IMR-90 (cell line): Measurements from ENCODE around the gene PEX14. TPM values are rescaled to one million over a fixed set of nuclear protein-coding genes. Genes with fewer than 3 reads are reported as not detected.

Experiments used
- ATAC-seq: fragments of 200-7000 bp; cut with Tn5 transposase; 2 replicates; pipeline ENCODE4 v1.9.1; 2020; ENCODE audit warnings: low read depth, mild to moderate bottlenecking, moderate library complexity
- BruUV-seq: library from RNA; stranded (reverse); fragments of 400-500 nt; replicated peaks from 2 replicates; lab custom pipeline; 2021; lab: Mats Ljungman, UMichigan
- CTCF ChIA-PET: fragments of 300-600 bp; formaldehyde crosslinking; extraction: SDS; loops from one replicate; lab custom pipeline; 2021; ENCODE audit warnings: antibody characterized with exemption; lab: Yijun Ruan, JAX
- POLR2A ChIA-PET: fragments of 300-600 bp; sonication (Branson Sonifier 250); formaldehyde crosslinking; loops from one replicate; lab custom pipeline; 2022; ENCODE audit warnings: antibody characterized with exemption; ENCODE audit not compliant: unreplicated experiment; lab: Charles Lee
- DNase-seq: peaks from one replicate; pipeline ENCODE4 v3.0.0; 2013
- H2AFZ ChIP-seq: replicated peaks from 2 replicates; pipeline ENCODE3; 2013; ENCODE audit warnings: low read length, mild to moderate bottlenecking; ENCODE audit not compliant: poor library complexity
- H2AK5ac ChIP-seq: 2 replicates; pipeline ENCODE4 v1.6.1; 2013; ENCODE audit warnings: low read depth, low read length, inconsistent platforms
- H2AK9ac ChIP-seq: replicated peaks from 2 replicates; pipeline ENCODE3; 2013; ENCODE audit warnings: mild to moderate bottlenecking, low read depth, low read length, moderate library complexity; ENCODE audit not compliant: poor library complexity
- H2BK120ac ChIP-seq: 2 replicates; pipeline ENCODE4 v1.6.1; 2013; ENCODE audit warnings: low read depth, low read length, inconsistent platforms
- H2BK15ac ChIP-seq: 3 replicates; pipeline ENCODE4 v1.6.1; 2013; ENCODE audit warnings: low read depth, low read length, inconsistent platforms
- H2BK20ac ChIP-seq: 2 replicates; pipeline ENCODE4 v1.6.1; 2013; ENCODE audit warnings: low read depth, mild to moderate bottlenecking, inconsistent platforms, low read length, moderate library complexity
- H2BK5ac ChIP-seq: 2 replicates; pipeline ENCODE4 v1.6.1; 2013; ENCODE audit warnings: mild to moderate bottlenecking, low read depth, low read length, inconsistent platforms; ENCODE audit not compliant: poor library complexity, severe bottlenecking
- H3K14ac ChIP-seq: replicated peaks from 2 replicates; pipeline ENCODE4 v1.6.1; 2013; ENCODE audit warnings: low read depth, low read length, inconsistent platforms
- H3K18ac ChIP-seq: 2 replicates; pipeline ENCODE4 v1.6.1; 2013; ENCODE audit warnings: low read depth, low read length, control low read depth
- H3K23ac ChIP-seq: 2 replicates; pipeline ENCODE4 v1.6.1; 2013; ENCODE audit warnings: low read depth, low read length, inconsistent platforms
- H3K27ac ChIP-seq: 2 replicates; pipeline ENCODE4 v1.5.1; 2013; ENCODE audit warnings: mild to moderate bottlenecking, control low read depth, low read length; ENCODE audit not compliant: insufficient read depth
- H3K27me3 ChIP-seq: 2 replicates; pipeline ENCODE4 v1.6.1; 2013; ENCODE audit warnings: low read length; ENCODE audit not compliant: control insufficient read depth, insufficient read depth
- H3K36me3 ChIP-seq: 2 replicates; pipeline ENCODE4 v1.6.1; 2013; ENCODE audit warnings: low read length, mixed read lengths; ENCODE audit not compliant: control insufficient read depth, insufficient read depth
- H3K4ac ChIP-seq: 2 replicates; pipeline ENCODE4 v1.6.1; 2013; ENCODE audit warnings: low read depth, low read length, inconsistent platforms
- H3K4me1 ChIP-seq: 2 replicates; pipeline ENCODE4 v1.6.1; 2013; ENCODE audit warnings: low read length, mixed read lengths; ENCODE audit not compliant: control insufficient read depth, insufficient read depth
- H3K4me2 ChIP-seq: 2 replicates; pipeline ENCODE4 v1.6.1; 2013; ENCODE audit warnings: low read depth, mild to moderate bottlenecking, control low read depth, low read length, moderate library complexity
- H3K4me3 ChIP-seq: 2 replicates; pipeline ENCODE4 v1.5.1; 2013; ENCODE audit warnings: low read depth, mild to moderate bottlenecking, control low read depth, low read length, moderate library complexity; ENCODE audit not compliant: insufficient read depth
- H3K56ac ChIP-seq: 2 replicates; pipeline ENCODE4 v1.6.1; 2013; ENCODE audit warnings: low read length, inconsistent platforms; ENCODE audit not compliant: insufficient read depth; ENCODE audit errors: extremely low read depth
- H3K79me1 ChIP-seq, 2 experiments: 2 replicates each; pipeline ENCODE4 v1.6.1; 2013; ENCODE audit warnings: low read length in 2 of 2, inconsistent platforms in 1 of 2, low read depth in 1 of 2
- H3K9ac ChIP-seq: 2 replicates; pipeline ENCODE4 v1.6.1; 2013; ENCODE audit warnings: low read depth, low read length, control low read depth
- H3K9me1 ChIP-seq: 2 replicates; pipeline ENCODE4 v1.6.1; 2013; ENCODE audit warnings: low read length, inconsistent platforms; ENCODE audit not compliant: insufficient read depth
- H3K9me3 ChIP-seq: 2 replicates; pipeline ENCODE4 v1.6.1; 2013; ENCODE audit warnings: low read length; ENCODE audit not compliant: control insufficient read depth, insufficient read depth
- H4K20me1 ChIP-seq: 2 replicates; pipeline ENCODE4 v1.6.1; 2013; ENCODE audit warnings: low read length, inconsistent platforms; ENCODE audit not compliant: insufficient read depth
- H4K5ac ChIP-seq: 2 replicates; pipeline ENCODE4 v1.6.1; 2013; ENCODE audit warnings: mild to moderate bottlenecking, low read depth, low read length, control low read depth
- H4K8ac ChIP-seq, 2 experiments: 2 replicates each; pipeline ENCODE4 v1.6.1; 2013; ENCODE audit warnings: low read depth in 2 of 2, low read length in 2 of 2, control low read depth in 1 of 2, inconsistent platforms in 1 of 2
- H4K91ac ChIP-seq: 2 replicates; pipeline ENCODE4 v1.6.1; 2013; ENCODE audit warnings: low read depth, low read length, inconsistent platforms; ENCODE audit not compliant: insufficient read depth
- BHLHE40 ChIP-seq: fragments of 150-350 bp; IDR thresholded peaks from 2 replicates; pipeline ENCODE4 v1.6.1; 2016; ENCODE audit warnings: mild to moderate bottlenecking, low read depth, low read length
- CEBPB ChIP-seq: IDR thresholded peaks from 2 replicates; pipeline ENCODE4 v1.6.1; 2012; ENCODE audit warnings: low read depth, low read length, improper control_type of control experiment
- FOS ChIP-seq: fragments of 150-350 bp; IDR thresholded peaks from 2 replicates; pipeline ENCODE4 v1.6.1; 2016; ENCODE audit warnings: low read depth, low read length
- MAFK ChIP-seq: IDR thresholded peaks from 2 replicates; pipeline ENCODE4 v1.6.1; 2012; ENCODE audit warnings: low read depth, low read length, improper control_type of control experiment
- RAD21 ChIP-seq: IDR thresholded peaks from 2 replicates; pipeline ENCODE4 v1.6.1; 2012; ENCODE audit warnings: low read length, improper control_type of control experiment
- RCOR1 ChIP-seq: IDR thresholded peaks from 2 replicates; pipeline ENCODE4 v1.6.1; 2012; ENCODE audit warnings: mild to moderate bottlenecking, low read length, improper control_type of control experiment; ENCODE audit not compliant: insufficient replicate concordance
- USF2 ChIP-seq: fragments of 150-350 bp; IDR thresholded peaks from 2 replicates; pipeline ENCODE4 v1.6.1; 2017; ENCODE audit warnings: mild to moderate bottlenecking, antibody characterized with exemption, low read length, low read depth
- WGBS, 2 experiments: methylation state at CpG; one replicate each; pipeline versions ENCODE4 v1.1.5 to v1.1.7; 2013; ENCODE audit warnings: missing lambda C conversion rate in 2 of 2; ENCODE audit not compliant: insufficient read length in 1 of 2; ENCODE audit errors: extremely low coverage in 2 of 2; 5-methylcytosine and 5-hydroxymethylcytosine counted together
- dilution Hi-C: fragments of 300-500 bp; cut with HindIII; formaldehyde crosslinking; loops from one replicate; pipeline ENCODE4 v1.14.3; 2018; ENCODE audit warnings: low sequenced_read_pairs; ENCODE audit not compliant: unreplicated experiment
- in situ Hi-C: fragments of 300-500 bp; cut with MboI; formaldehyde crosslinking; loops from 3 replicates; pipeline ENCODE4 v1.14.3; 2019; ENCODE audit warnings: low sequenced_read_pairs, inconsistent platforms, mixed read lengths
- intact Hi-C: fragments of 100-400 bp; cut with micrococcal nuclease; formaldehyde crosslinking; loops from 2 replicates; pipeline ENCODE4 v1.10.0; 2022
- polyA plus RNA-seq, 3 experiments: library from polyadenylated mRNA; depleted of rRNA; stranded (reverse); fragments of >200 nt; gene quantifications; 2 replicates each; pipeline ENCODE4 v1.2.3, GENCODE V29; 2012; ENCODE audit warnings: low replicate concordance in 1 of 3
- total RNA-seq: library from RNA; depleted of rRNA; stranded (reverse); fragments of >200 nt; gene quantifications from 2 replicates; pipeline ENCODE4 v1.2.3, GENCODE V29; 2012

The PEX14 gene
- total and polyA plus RNA-seq, 2 of the 4 experiments (the other 2 are of a cell fraction), result 9.5 to 22.5 TPM

- TF ChIP-seq RAD21 (no peak), USF2 (no peak), FOS (no peak), RCOR1 (no peak)
These were observed 41.0 kb upstream of the PEX14 start (continued) for GRCh38 chr1:10433790-10434189.

- no peak overlapping the region for H3K14ac ChIP-seq
- ATAC-seq (no peak), DNase-seq (no peak)
- in situ Hi-C loops, result no loop called here
- H3K4me2 ChIP-seq, result no peak overlapping the region
- H3K9me1 ChIP-seq, result peaks cover 4% of the 10 kb centered on the region
- H4K8ac ChIP-seq, result no peak overlapping the region
- H4K5ac ChIP-seq, result no peak overlapping the region
- no peak overlapping the region for H4K91ac ChIP-seq
- H3K9me3 ChIP-seq, result no peaks in the 10 kb centered on the region
- ChIA-PET POLR2A (no interaction called here), CTCF (no interaction called here)
- H2BK15ac ChIP-seq, result no peak overlapping the region
- peaks cover 4% of the 10 kb centered on the region for H3K4me1 ChIP-seq
- no peak overlapping the region for H2BK120ac ChIP-seq
- no peaks in the 10 kb centered on the region for H3K27me3 ChIP-seq
- BruUV-seq, result no TSS peak
- H4K20me1 ChIP-seq, result no peaks in the 10 kb centered on the region
- H3K56ac ChIP-seq, result no peak overlapping the region
- no peak overlapping the region for H3K9ac ChIP-seq
- WGBS, 2 experiments, result no CpG with 5 or more reads among the region's 5 CpGs
- dilution Hi-C loops, result no loop called here
- TF ChIP-seq MAFK (no peak), BHLHE40 (no peak), RCOR1 (no peak), CEBPB (no peak)
- H3K79me1 ChIP-seq, result peaks cover 7 to 30% of the 10 kb centered on the region in 2 experiments; a peak in 3 of 4 replicates
- H3K18ac ChIP-seq, result no peak overlapping the region
- no peak overlapping the region for H3K27ac ChIP-seq
- no peak overlapping the region for H2AK5ac ChIP-seq
- H2BK5ac ChIP-seq, result no peak overlapping the region
- peaks cover 2% of the 10 kb centered on the region; the same call in 1 of the 2 replicates for H3K36me3 ChIP-seq
- no peak overlapping the region for H2BK20ac ChIP-seq
- no peak overlapping the region for H3K23ac ChIP-seq
- intact Hi-C loops, result no loop called here
- H2AFZ ChIP-seq, result no peak overlapping the region
- H3K4ac ChIP-seq, result no peak overlapping the region
- no peak overlapping the region for H3K4me3 ChIP-seq
- H2AK9ac ChIP-seq, result no peak overlapping the region
These were observed 40.2 kb upstream of the PEX14 start for GRCh38 chr1:10434590-10434989.
